ENCODE measurements around the gene UBXN7.

- no peak for TF ChIP-seq SIN3A (conservative IDR thresholded peaks at IDR 0.05 in 1 of 2, IDR thresholded peaks at IDR 0.05 in 1 of 2; ENCODE audit: low read depth in 1 of 2, low read length in 2 of 2)
- TF ChIP-seq CHD2 (IDR thresholded peaks at IDR 0.05; ENCODE audit: low read length), result no peak
- TF ChIP-seq CTCF (IDR thresholded peaks at IDR 0.05; ENCODE audit: control extremely low read depth in 1 of 3, insufficient read depth in 1 of 3, low read depth in 1 of 3, low read length in 3 of 3), result no peak
- TF ChIP-seq MAFK (IDR thresholded peaks at IDR 0.05; ENCODE audit: low read depth, low read length), result no peak
Observed at GRCh38 chr3:196477678-196478077, 45.5 kb upstream of the UBXN7 start.

All from H1 (cell line).